SK-N-MC (cell line): ENCODE results near the gene RAB11FIP3.
"Not testable (repeated sequence)": the region's sequence is repeated elsewhere in the genome, so short reads cannot be mapped to it uniquely, and the experiment has no call there.

Experiments
- DNase-seq: peaks from one replicate; pipeline ENCODE4 v3.0.0-alpha.2; 2011; ENCODE audit warnings: low read depth, low spot score
- H3K27ac ChIP-seq: fragments of 200-600 bp; sonication (generic); 2 replicates; pipeline ENCODE4 v1.5.1; 2016; ENCODE audit warnings: mixed run types
- H3K36me3 ChIP-seq: fragments of 200-600 bp; sonication (generic); 2 replicates; pipeline ENCODE4 v1.6.1; 2017; ENCODE audit warnings: antibody characterized with exemption, low read length, mixed read lengths; ENCODE audit not compliant: insufficient read depth
- H3K4me3 ChIP-seq: fragments of 200-600 bp; sonication (generic); 2 replicates; pipeline ENCODE4 v1.5.1; 2016
- H3K9ac ChIP-seq: fragments of 200-600 bp; sonication (generic); 2 replicates; pipeline ENCODE4 v1.8.0; 2017; ENCODE audit warnings: mixed run types, mixed read lengths; ENCODE audit not compliant: insufficient read length
- H3K9me3 ChIP-seq: fragments of 200-600 bp; sonication (generic); 2 replicates; pipeline ENCODE4 v1.6.1; 2017; ENCODE audit warnings: low read depth, mild to moderate bottlenecking, antibody characterized with exemption, low read length, moderate library complexity, mixed read lengths
- EZH2 ChIP-seq: fragments of 200-600 bp; sonication (generic); IDR thresholded peaks from one replicate; pipeline ENCODE4 v1.6.1; 2017; ENCODE audit warnings: antibody characterized with exemption
- FOXP2 ChIP-seq: optimal IDR thresholded peaks from 2 replicates; pipeline ENCODE3; 2011; ENCODE audit warnings: mild to moderate bottlenecking, moderate library complexity; ENCODE audit not compliant: insufficient read depth; ENCODE audit errors: extremely low read length, control extremely low read depth
- POLR2AphosphoS5 ChIP-seq: IDR thresholded peaks from 2 replicates; pipeline ENCODE4 v1.6.1; 2012; ENCODE audit warnings: mild to moderate bottlenecking, low read depth, low read length, borderline replicate concordance

The RAB11FIP3 gene

DNA sequence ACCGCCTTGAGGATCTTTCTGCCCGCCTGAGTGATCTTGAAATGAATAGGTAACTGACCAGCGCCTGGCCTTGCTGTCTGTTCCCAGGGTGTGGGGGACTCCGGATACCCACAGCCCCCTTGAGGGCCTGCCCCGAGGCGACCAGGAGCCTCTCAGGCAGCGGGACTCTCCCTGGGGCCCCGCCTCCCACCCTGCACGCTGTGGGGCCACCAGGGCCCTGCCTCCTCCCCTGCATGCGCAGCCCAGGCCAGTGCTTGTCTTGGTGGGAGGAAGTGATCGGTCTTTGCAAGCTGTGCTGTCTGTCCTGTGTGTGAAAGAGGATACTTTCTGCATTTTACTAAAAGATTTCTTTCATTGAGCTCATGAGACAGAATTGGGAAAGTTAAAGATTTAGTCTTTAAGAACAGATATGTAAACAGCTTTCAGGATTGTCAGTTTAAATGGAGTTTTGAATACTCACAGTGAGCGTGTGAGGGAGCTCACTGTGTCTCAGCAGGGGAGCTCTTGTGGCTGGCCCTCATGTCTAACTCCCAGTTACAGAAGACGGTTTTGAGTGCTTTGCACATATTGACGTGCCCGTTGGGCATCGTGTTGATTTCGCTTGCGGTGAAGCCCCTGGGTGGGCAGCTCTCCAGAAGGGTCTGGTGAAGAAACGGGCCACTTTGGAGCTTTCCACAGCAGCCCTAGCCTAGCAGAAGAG lies 65.9 kb downstream of the RAB11FIP3 start:
- no peak for DNase-seq
- Histone ChIP-seq H3K36me3 (no peaks in the 10 kb centered on the region; the same call in 1 of the 2 replicates), H3K4me3 (no peak overlapping the region), H3K9ac (peak overlapping the region; percentile 29), H3K27ac (peak overlapping the region; percentile 21; the same call in 1 of the 2 replicates), H3K9me3 (no peaks in the 10 kb centered on the region)
- TF ChIP-seq FOXP2 (no peak), EZH2 (no peak), POLR2AphosphoS5 (no peak)

DNA sequence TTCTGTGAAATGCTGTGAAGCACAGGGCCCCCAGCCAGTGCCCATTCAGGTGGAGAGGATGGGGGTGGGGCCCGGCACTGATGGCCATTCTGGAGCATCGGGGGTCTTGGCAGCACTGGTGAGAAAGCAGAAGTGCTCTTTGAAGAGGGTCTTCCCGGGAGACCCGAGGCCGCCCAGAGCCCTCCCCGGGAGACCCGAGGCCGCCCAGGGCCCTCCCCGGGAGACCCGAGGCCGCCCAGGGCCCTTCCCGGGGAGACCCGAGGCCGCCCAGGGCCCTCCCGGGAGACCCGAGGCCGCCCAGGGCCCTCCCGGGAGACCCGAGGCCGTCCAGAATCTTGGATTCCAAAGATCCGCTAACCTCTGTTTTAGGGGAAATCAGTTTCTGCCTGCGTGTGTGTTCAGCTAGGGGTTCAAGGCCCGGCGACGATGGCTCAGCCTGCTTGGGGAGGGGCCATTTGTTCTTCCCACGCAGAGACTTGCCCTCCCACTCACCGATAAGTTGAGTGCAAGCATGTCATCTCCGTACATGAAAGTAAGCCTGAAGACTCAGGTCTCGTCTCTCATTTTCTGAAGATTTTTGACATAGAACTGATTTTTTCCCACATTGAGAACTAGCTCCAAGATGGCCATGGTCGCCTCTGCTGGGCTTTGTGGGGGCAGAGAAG lies 66.9 kb downstream of the RAB11FIP3 start:
- no peak for TF ChIP-seq EZH2
- TF ChIP-seq FOXP2: no peak
- TF ChIP-seq POLR2AphosphoS5: no peak
- Histone ChIP-seq H3K9me3 (no peaks in the 10 kb centered on the region), H3K9ac (no peak overlapping the region), H3K4me3 (no peak overlapping the region), H3K36me3 (no peaks in the 10 kb centered on the region; the same call in 1 of the 2 replicates), H3K27ac (no peak overlapping the region)
- no peak for DNase-seq

DNA sequence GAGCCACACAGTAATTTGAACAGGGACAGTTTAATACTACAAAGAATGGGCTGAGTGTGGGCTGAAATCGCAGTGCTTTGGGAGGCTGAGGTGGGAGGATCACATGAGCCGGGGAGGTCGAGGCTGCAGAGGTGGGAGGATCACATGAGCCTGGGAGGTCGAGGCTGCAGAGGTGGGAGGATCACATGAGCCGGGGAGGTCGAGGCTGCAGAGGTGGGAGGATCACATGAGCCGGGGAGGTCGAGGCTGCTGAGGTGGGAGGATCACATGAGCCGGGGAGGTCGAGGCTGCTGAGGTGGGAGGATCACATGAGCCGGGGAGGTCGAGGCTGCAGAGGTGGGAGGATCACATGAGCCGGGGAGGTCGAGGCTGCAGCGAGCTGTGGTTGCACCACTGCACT lies 69.2 kb downstream of the RAB11FIP3 start:
- H3K27ac ChIP-seq, H3K36me3 ChIP-seq, DNase-seq, H3K4me3 ChIP-seq, H3K9ac ChIP-seq, H3K9me3 ChIP-seq: not testable (repeated sequence)

DNA sequence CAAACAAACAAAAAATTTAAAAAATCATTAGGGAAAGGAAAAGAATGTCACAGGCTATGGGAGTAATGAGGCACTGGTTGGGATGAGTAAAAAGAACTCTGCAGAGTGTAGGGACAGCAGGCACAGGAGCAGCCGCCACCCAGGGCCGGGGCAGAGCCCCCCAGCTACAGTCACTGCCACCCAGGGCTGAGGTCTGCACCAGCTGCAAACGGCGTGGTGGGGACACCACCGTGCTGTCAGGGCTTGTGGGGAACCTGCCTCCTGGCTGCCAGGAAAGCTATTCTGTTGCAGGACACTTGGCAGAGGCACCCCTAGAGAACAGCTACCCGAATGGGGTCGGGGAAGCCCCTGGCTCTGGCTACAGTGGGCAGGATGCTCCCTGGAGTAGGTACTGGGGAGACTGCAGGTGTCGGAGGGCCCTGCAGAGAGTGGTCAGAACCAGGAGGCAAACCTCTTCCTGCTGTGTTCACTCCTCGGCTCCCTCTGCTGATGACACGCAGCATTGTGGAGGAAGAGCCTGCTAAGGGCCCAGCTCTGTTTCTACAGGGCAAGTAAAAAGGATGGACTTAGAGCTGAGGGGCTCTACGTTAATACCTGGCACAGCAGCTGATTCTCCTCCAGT lies 69.8 kb downstream of the RAB11FIP3 start:
- TF ChIP-seq FOXP2 (no peak), EZH2 (no peak), POLR2AphosphoS5 (no peak)
- Histone ChIP-seq H3K36me3 (no peaks in the 10 kb centered on the region), H3K9ac (no peak overlapping the region), H3K27ac (no peak overlapping the region), H3K4me3 (no peak overlapping the region), H3K9me3 (no peaks in the 10 kb centered on the region)
- no peak for DNase-seq

DNA sequence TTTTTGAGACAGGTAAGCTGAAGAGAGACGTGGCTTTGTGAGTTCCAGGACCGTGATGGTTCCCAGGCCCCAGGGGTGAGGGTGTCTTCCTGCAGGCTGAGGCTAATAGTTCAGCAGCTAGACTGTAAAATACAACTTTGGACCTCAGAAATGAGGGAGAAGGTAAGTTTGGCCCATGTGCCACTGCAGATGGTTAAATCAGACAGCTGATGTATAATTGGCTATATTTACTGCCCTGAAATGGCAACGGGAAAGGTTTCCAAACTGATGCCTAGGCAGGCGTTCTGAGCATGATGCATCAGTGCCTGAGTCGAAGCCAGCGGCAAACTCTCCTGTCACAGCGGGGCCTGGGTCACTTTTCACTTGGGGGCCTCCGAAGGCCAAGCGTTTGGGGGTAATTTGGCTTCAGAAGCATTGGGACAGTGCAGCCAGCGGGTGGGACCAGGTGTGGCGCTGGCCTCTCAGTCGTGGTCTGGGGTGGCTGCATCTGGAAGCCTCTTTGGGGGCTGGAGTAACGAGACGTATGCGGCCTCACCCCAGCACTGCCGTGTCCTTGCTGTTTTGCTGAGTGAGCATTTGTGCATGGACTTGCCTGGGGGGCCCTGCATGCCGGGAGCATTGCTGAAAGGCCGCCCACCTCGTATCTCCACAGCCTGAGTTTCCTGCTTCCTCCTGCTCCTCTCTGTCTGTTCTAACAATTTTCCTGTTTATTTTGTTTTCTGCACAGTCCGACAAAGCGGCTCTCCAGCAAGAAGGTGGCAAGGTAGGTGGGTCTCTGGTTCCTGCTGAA lies 70.8 kb downstream of the RAB11FIP3 start:
- DNase-seq: no peak
- Histone ChIP-seq H3K36me3 (no peaks in the 10 kb centered on the region), H3K4me3 (no peak overlapping the region), H3K27ac (peak overlapping the region; percentile 57; the same call in 1 of the 2 replicates), H3K9ac (no peak overlapping the region), H3K9me3 (no peaks in the 10 kb centered on the region)
- no peak for TF ChIP-seq EZH2
- no peak for TF ChIP-seq POLR2AphosphoS5
- TF ChIP-seq FOXP2: no peak

DNA sequence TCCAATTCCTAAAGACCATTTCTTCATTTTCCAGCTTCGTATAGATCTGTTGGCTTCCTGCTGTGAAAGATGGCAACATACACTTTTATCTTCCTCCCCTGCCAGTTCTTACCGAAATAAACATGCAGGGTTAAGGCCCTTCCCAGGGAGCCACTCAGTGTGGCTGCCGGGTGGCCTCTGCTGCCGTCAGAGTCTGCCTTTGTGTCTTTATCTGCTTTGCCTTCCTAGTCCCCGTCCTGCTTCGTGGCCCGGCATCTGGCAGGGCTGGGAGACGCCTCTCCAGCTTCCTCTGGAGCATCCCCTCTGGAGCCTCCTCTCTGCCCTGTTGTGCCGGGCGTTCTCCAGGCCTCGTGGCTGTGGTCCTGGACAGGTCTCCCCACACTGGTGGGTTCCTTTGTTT lies 71.8 kb downstream of the RAB11FIP3 start:
- Histone ChIP-seq H3K9ac (no peak overlapping the region), H3K27ac (no peak overlapping the region), H3K4me3 (no peak overlapping the region), H3K36me3 (no peaks in the 10 kb centered on the region), H3K9me3 (no peaks in the 10 kb centered on the region)
- no peak for DNase-seq
- TF ChIP-seq EZH2: no peak
- TF ChIP-seq POLR2AphosphoS5: no peak
- TF ChIP-seq FOXP2: no peak

DNA sequence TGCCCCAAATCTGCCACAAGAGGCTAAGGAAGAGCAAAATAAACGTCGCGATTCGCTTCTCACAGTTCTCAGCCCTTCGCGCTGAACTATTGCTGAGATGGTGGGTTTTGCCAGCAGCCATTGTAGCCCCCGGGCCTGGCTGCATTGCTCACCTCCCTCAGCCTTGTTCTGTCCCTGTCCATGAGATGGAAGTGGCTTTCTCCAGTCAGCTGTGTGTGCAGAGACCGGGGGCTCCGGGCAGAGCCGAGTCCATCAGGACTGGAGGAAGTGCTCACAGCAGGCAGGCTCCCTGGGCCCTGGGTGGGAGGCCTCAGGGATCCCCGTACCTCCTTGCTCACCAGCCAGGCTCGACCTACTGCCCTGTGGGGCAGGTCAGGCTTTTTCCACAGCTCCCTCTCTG lies 74.5 kb downstream of the RAB11FIP3 start:
- Histone ChIP-seq H3K36me3 (no peaks in the 10 kb centered on the region), H3K4me3 (no peak overlapping the region), H3K9me3 (no peaks in the 10 kb centered on the region), H3K27ac (no peak overlapping the region), H3K9ac (no peak overlapping the region)
- no peak for DNase-seq
- TF ChIP-seq POLR2AphosphoS5: no peak
- no peak for TF ChIP-seq FOXP2
- no peak for TF ChIP-seq EZH2

DNA sequence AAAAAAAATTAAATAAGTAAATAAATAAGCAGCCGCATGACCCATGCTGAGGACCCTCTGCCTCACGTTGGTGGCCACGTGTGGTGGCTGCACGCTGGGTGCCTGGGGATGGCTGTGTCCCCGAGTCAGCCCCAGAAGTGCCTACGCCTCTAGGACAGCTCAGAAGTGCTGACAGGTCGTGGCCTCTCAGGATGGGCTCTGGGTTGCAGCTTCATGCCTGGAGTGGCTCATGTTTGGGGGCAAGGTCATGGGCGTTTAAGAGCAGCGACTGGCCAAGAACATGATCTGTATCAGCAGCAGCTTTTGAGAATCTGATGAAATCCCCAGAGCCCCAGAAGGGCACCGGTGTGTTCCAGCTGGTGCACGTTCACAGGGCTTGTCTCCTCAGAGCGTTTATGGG lies 75.3 kb downstream of the RAB11FIP3 start:
- TF ChIP-seq FOXP2 (no peak), EZH2 (no peak), POLR2AphosphoS5 (no peak)
- no peak overlapping the region for H3K4me3 ChIP-seq

More for the DNA sequence above, 75.3 kb downstream of the RAB11FIP3 start:
- H3K27ac ChIP-seq: no peak overlapping the region
- H3K36me3 ChIP-seq: no peaks in the 10 kb centered on the region
- no peaks in the 10 kb centered on the region for H3K9me3 ChIP-seq
- no peak overlapping the region for H3K9ac ChIP-seq
- no peak for DNase-seq
